ENCODE results near the gene GNAO1. TPM values are rescaled to one million over a fixed set of nuclear protein-coding genes. Genes with fewer than 3 reads are reported as not detected.

The GNAO1 gene
- polyA plus RNA-seq, 1 donor from 2014 or later: 31.5 TPM

DNA sequence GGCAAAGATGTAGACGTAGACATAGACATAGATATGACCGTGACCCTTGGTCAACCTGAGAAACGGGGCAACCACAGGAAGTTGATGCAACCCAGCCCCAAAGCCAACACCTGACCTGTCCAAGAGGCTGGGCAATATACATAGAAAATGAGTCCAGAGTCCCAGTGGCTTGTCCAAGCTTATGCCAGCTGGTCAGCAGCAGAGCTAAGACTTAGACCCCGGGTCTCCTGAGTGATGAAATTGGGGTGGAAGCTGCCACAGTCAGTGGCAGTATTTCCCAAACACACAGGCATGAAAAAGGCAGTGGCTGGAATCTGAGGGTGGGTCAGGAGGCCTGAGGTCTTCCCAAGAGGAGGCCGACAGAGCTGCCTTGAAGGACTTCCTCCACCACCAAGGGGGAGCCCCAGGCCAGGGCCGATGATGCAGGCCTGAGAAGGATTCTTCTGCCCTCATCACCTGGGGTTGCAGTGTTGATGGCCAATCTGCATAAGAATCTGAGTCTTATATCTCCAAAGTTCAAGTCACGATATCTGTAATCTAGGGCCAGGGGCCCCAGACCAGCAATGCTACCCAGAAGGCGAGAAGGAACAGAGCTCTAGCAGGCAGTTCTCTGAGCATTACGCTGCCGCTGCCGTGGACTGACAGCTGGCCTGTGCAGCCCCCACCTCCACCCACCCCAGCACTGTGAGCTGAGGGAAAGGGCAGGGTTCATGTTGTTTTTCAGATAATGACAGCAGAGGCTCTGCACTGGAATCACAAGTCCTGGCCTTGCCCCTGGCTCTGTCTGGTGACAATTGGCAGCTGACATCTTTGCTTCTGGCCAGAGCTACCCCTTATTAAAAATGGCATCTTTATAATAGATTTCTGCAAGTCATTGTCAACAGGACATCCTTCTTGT, 72.7 kb downstream of the GNAO1 start:
- Histone ChIP-seq H3K79me2 (replicated peaks; ENCODE audit: insufficient read depth, low read length) (no peaks in the 10 kb centered on the region), H3K4me3 (ENCODE audit: low read length) (no peak overlapping the region), H3K36me3 (ENCODE audit: insufficient read depth, low read length) (no peaks in the 10 kb centered on the region), H3K9me3 (ENCODE audit: low read length) (no peaks in the 10 kb centered on the region), H3K4me2 (ENCODE audit: low read length) (no peak overlapping the region), H3K27me3 (ENCODE audit: insufficient read depth, low read depth, low read length) (no peaks in the 10 kb centered on the region), H3K9me2 (ENCODE audit: insufficient read depth, low read length) (no peaks in the 10 kb centered on the region), H3F3A (ENCODE audit: insufficient read depth, low read length, poor library complexity, severe bottlenecking) (no peaks in the 10 kb centered on the region), H2AFZ (ENCODE audit: low read depth, low read length) (no peak overlapping the region), H3K9ac (ENCODE audit: low read length) (no peak overlapping the region), H3K27ac (ENCODE audit: low read length) (no peak overlapping the region), H4K20me1 (ENCODE audit: insufficient read depth) (no peaks in the 10 kb centered on the region)
- TF ChIP-seq SMC3 (conservative IDR thresholded peaks at IDR 0.05; ENCODE audit: poor library complexity) (no peak), EP300 (conservative IDR thresholded peaks at IDR 0.05; ENCODE audit: poor library complexity, severe bottlenecking) (no peak), RAD21 (conservative IDR thresholded peaks at IDR 0.05) (no peak), MXI1 (conservative IDR thresholded peaks at IDR 0.05; ENCODE audit: poor library complexity, severe bottlenecking) (no peak), TAF1 (IDR thresholded peaks at IDR 0.05; ENCODE audit: low read depth) (no peak), EZH2 (IDR thresholded peaks at IDR 0.05; ENCODE audit: borderline replicate concordance, insufficient read depth, low read length, poor library complexity, severe bottlenecking) (no peak), POLR2AphosphoS5 (IDR thresholded peaks at IDR 0.05) (no peak)
- TF ChIP-seq, protein P1, sequence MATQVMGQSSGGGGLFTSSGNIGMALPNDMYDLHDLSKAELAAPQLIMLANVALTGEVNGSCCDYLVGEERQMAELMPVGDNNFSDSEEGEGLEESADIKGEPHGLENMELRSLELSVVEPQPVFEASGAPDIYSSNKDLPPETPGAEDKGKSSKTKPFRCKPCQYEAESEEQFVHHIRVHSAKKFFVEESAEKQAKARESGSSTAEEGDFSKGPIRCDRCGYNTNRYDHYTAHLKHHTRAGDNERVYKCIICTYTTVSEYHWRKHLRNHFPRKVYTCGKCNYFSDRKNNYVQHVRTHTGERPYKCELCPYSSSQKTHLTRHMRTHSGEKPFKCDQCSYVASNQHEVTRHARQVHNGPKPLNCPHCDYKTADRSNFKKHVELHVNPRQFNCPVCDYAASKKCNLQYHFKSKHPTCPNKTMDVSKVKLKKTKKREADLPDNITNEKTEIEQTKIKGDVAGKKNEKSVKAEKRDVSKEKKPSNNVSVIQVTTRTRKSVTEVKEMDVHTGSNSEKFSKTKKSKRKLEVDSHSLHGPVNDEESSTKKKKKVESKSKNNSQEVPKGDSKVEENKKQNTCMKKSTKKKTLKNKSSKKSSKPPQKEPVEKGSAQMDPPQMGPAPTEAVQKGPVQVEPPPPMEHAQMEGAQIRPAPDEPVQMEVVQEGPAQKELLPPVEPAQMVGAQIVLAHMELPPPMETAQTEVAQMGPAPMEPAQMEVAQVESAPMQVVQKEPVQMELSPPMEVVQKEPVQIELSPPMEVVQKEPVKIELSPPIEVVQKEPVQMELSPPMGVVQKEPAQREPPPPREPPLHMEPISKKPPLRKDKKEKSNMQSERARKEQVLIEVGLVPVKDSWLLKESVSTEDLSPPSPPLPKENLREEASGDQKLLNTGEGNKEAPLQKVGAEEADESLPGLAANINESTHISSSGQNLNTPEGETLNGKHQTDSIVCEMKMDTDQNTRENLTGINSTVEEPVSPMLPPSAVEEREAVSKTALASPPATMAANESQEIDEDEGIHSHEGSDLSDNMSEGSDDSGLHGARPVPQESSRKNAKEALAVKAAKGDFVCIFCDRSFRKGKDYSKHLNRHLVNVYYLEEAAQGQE (IDR thresholded peaks at IDR 0.05; ENCODE audit: borderline replicate concordance): no peak
- TF ChIP-seq, protein P2, sequence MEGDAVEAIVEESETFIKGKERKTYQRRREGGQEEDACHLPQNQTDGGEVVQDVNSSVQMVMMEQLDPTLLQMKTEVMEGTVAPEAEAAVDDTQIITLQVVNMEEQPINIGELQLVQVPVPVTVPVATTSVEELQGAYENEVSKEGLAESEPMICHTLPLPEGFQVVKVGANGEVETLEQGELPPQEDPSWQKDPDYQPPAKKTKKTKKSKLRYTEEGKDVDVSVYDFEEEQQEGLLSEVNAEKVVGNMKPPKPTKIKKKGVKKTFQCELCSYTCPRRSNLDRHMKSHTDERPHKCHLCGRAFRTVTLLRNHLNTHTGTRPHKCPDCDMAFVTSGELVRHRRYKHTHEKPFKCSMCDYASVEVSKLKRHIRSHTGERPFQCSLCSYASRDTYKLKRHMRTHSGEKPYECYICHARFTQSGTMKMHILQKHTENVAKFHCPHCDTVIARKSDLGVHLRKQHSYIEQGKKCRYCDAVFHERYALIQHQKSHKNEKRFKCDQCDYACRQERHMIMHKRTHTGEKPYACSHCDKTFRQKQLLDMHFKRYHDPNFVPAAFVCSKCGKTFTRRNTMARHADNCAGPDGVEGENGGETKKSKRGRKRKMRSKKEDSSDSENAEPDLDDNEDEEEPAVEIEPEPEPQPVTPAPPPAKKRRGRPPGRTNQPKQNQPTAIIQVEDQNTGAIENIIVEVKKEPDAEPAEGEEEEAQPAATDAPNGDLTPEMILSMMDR (IDR thresholded peaks at IDR 0.05; ENCODE audit: poor library complexity, severe bottlenecking): no peak

DNA sequence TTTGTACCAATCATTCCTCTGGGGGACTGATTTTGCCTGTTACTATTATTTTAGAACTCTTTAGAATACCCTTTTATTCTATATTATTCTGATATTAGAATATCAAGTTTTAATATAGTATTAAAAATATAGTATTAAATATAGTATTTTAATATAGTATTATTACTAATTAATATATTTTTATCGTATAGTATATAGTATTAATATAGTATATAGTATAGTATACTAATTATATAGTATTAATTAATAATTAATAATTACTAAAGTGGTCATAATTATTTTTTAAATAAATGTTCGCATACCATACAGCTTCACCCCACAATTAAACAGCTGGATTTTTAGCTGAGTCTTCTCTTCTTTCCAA, 73.3 kb downstream of the GNAO1 start:
- Histone ChIP-seq H3K9me3 (ENCODE audit: low read length) (no peaks in the 10 kb centered on the region), H4K20me1 (ENCODE audit: insufficient read depth) (no peaks in the 10 kb centered on the region), H3K4me2 (ENCODE audit: low read length) (no peak overlapping the region), H3K9ac (ENCODE audit: low read length) (no peak overlapping the region), H3F3A (ENCODE audit: insufficient read depth, low read length, poor library complexity, severe bottlenecking) (no peaks in the 10 kb centered on the region), H2AFZ (ENCODE audit: low read depth, low read length) (no peak overlapping the region), H3K27me3 (ENCODE audit: insufficient read depth, low read depth, low read length) (no peaks in the 10 kb centered on the region), H3K36me3 (ENCODE audit: insufficient read depth, low read length) (no peaks in the 10 kb centered on the region), H3K4me3 (ENCODE audit: low read length) (no peak overlapping the region), H3K79me2 (replicated peaks; ENCODE audit: insufficient read depth, low read length) (no peaks in the 10 kb centered on the region), H3K27ac (ENCODE audit: low read length) (no peak overlapping the region), H3K9me2 (ENCODE audit: insufficient read depth, low read length) (no peaks in the 10 kb centered on the region)
- TF ChIP-seq, protein P2 (IDR thresholded peaks at IDR 0.05; ENCODE audit: poor library complexity, severe bottlenecking): no peak
- TF ChIP-seq RAD21 (conservative IDR thresholded peaks at IDR 0.05) (no peak), EP300 (conservative IDR thresholded peaks at IDR 0.05; ENCODE audit: poor library complexity, severe bottlenecking) (no peak)
